CD4-positive, alpha-beta T cell treated with Interleukin-2 at 100 ng/mL for 4 hours (primary cell): ENCODE data around the gene LIN54.

Experiments used
- DNase-seq: peaks from one replicate; pipeline ENCODE4 v3.0.0-alpha.2; 2020; ENCODE audit warnings: low spot score

LIN54 gene

DNA sequence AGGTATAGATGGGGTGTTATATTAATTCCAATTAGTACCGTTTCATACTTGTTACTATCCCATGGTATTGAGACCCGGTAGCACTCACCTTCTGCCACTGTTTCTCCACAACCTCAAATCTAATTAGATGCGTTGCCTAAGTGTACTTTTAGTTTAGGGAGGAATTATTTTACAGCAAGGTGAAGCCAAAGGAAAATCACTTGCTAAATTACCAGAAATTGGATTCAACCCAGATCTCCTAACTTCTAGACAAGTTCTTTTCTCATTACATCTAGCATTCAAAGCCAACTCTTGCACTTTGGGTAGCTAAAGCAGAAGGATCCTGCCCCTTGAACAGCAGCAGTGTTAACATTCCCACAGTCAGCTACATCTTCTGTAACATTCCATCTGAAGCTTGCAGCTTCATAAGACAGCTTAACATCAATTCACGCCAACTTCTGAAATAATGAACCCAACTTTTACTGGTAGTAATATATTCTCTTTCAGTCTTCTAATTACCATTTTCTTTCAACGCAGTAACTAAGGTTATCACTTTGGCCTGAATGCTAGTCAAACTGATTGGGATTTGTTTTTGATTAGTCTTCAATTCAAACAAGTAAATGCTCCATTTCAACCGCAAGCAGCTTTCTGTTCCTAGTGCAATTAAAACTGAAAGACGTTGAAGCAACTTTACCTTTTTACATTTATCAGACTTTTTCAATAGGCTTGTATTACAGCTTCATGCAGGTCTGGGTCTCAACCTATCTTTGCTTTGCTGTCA is 118.7 kb downstream of the LIN54 start:
- no peak for DNase-seq

DNA sequence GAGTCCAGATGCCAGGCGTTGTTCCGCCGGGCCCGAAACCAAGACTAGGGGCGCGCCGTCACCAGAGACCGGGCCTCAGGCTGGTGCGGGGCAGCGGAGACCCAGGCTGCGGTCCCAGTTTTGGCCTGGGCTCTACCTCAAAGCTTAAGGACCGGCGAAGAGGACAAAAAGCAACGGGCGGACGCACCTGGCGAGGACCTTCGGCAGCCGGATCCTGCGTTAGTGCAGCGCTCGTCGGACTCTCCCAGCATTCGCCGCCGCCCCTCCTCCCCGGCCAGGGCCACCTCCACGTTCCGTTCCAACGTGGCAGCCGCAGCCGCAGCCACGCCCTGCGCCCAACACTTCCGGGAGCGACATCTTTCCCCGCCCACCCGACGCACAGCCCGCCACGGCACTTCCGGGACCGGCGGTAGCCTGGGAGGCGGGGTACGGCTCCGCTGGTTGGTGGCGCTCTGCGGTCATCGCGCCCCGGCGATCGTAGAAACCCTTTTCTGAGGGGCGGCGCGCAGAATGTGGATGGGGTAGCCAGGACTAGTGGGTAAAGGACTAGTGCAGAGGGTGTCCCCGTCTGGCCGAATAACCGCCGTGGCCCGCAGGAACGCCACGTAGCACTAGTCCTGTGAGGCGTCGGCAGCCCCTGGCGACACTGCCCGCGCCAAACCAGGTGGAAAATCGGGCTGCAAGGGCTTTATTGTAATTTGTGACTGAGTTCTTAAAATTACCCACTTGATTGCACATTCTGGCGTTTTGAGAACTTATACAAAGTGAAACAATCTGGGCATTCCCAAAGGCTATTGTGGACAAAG is 119.5 kb downstream of the LIN54 start, which contains the start of gene SEC31A:
Gene SEC31A (minus strand): TSS at position 253 of the 806 bp plus-strand sequence. CDS start 9,217 bp downstream, outside the sequence.
- peak; percentile 95 for DNase-seq

DNA sequence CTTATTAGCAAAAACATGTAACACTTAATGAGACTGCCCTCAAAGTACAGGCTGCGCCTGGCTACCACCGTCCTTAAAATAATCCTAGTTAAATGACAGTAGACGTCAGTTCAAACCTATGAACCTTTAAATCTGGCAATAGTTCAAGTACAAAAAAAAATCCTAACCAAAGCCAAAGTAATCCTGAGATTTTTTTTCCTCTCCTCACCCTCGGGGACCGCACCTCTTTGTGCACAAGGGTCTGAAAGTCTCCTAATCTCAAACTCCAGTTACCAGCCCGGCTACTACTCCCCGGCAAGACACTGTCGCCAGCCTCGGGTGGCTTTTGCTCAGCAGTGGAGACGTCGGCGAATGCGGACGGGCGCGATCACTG is 120.1 kb downstream of the LIN54 start:
- no peak for DNase-seq

DNA sequence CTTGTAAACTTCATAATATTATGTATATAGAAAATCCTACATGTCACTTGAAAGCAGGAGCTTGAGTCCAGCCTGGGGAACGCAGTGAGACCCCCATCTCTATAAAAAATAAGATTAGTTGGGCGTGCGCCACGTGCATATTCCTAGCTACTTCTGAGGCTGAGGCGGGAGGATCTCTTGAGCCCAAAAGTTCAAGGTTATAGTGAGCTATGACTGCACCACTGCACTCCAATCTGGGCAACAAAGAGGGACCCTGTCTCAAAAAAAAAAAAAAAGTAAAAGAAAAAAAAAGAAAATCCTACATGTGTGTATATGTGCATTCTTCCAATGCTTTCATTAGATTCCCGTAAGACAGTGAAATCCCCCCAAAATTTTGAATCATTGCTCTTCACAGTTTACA is 121.3 kb downstream of the LIN54 start:
- no peak for DNase-seq

DNA sequence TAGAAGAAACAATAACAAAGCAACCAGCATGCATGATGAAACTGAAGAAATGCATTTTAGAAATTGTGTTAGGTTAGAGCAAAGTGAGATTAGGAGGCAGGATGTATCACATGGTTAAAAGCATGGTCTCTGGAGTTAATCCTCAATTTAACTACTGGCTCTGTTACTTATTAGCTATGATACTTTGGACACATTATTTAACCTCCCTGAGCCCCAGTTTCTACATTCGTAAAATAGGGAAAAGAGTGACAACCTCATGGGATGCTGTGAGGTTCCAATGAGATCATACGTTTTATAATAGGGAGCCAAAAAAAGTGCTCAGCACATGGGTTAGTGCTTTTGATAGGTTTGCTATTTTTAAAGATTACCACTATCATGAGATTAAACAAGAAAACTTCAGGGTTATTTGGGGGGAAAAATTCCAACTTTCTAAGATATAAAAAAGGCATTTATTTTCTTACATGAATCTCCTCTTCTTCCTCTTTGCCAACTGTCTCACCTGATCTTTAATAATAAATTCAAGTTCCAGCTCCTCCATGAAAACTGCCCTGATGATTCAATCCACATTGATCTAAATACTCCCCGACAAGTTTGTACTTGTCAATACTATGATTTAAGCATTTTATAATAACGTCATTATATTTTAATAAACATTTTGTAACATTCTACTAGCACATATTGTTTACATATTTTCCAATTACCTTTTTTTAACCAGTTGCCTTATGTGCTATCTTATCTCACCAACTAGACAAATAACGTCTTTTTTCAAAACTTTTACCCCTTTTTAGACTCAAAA is 124.3 kb downstream of the LIN54 start:
- no peak for DNase-seq

DNA sequence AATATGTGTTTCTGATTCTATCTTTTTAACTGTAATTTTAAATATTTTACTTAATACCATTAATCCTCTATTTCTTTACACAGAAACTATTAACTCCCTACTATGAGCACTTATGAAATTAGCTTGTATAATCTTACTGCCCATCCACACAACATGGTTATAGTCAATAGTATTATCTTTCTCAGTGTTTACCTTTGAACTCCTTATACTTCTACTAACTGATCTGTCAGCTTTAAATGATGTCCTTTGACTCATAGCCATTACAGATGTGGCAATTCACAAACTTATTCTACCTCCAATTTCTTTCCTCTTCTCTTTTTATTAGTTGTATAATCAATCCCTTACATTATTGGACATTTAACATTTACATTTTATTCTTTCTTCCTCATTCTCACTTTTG is 125.2 kb downstream of the LIN54 start:
- DNase-seq, result no peak
